SK-N-SH (cell line): ENCODE results near the gene CHD5. TPM values are rescaled to one million over a fixed set of nuclear protein-coding genes. Genes with fewer than 3 reads are reported as not detected.

Experiments used
- CTCF ChIA-PET: fragments of 300-600, 350-600 bp; formaldehyde crosslinking; extraction: SDS; loops from one replicate; lab custom pipeline; 2021; lab: Yijun Ruan, JAX
- POLR2A ChIA-PET: fragments of 350-600 bp; sonication (Branson Sonifier 250); formaldehyde crosslinking; extraction: SDS; loops from one replicate; lab custom pipeline; 2020; ENCODE audit warnings: antibody characterized with exemption, inconsistent platforms; lab: Yijun Ruan, JAX
- DNase-seq: peaks from one replicate; pipeline ENCODE4 v3.0.0; 2012
- H2AFZ ChIP-seq: fragments of 200-600 bp; sonication (generic); 2 replicates; pipeline ENCODE4 v1.8.1; 2016; ENCODE audit warnings: antibody characterized with exemption, mild to moderate bottlenecking, low read depth
- H3F3A ChIP-seq: fragments of 200-600 bp; sonication (generic); replicated peaks from 2 replicates; pipeline ENCODE3; 2016; ENCODE audit warnings: antibody characterized with exemption, mild to moderate bottlenecking; ENCODE audit not compliant: insufficient read depth
- H3K27ac ChIP-seq, 2 experiments: fragments of 200-500 bp in 1 of 2; fragments of 200-600 bp in 1 of 2; sonication (Bioruptor generic) in 1 of 2; sonication (generic), shearing (Covaris generic) in 1 of 2; 2 replicates each; pipeline versions ENCODE4 v1.5.1 to v1.6.1; 2014 to 2016; ENCODE audit warnings: low read depth in 2 of 2, inconsistent platforms in 1 of 2, low read length in 1 of 2, mild to moderate bottlenecking in 1 of 2, mixed read lengths in 1 of 2
- H3K27me3 ChIP-seq: fragments of 200-600 bp; sonication (generic), shearing (Covaris generic); 2 replicates; pipeline ENCODE4 v1.6.1; 2016; ENCODE audit warnings: mixed run types; ENCODE audit not compliant: insufficient read depth
- H3K36me3 ChIP-seq, 2 experiments: fragments of 200-500 bp in 1 of 2; fragments of 200-600 bp in 1 of 2; sonication (Bioruptor generic) in 1 of 2; sonication (generic) in 1 of 2; replicated peaks in 1 of 2; 2 replicates each; pipeline versions ENCODE3 to v1.5.1; 2014 to 2016; ENCODE audit warnings: low read length in 1 of 2, mild to moderate bottlenecking in 1 of 2; ENCODE audit not compliant: insufficient read depth in 2 of 2, control insufficient read depth in 1 of 2
- H3K4me1 ChIP-seq, 2 experiments: fragments of 200-500 bp in 1 of 2; fragments of 200-600 bp in 1 of 2; sonication (Bioruptor generic) in 1 of 2; sonication (generic), shearing (Covaris generic) in 1 of 2; 2 replicates each; pipeline versions ENCODE4 v1.5.1 to v1.6.1; 2014 to 2016; ENCODE audit warnings: low read depth in 1 of 2, low read length in 1 of 2, mixed run types in 1 of 2; ENCODE audit not compliant: insufficient read depth in 2 of 2, control insufficient read depth in 1 of 2
- H3K4me2 ChIP-seq: fragments of 200-600 bp; sonication (generic), shearing (Covaris generic); 2 replicates; pipeline ENCODE4 v1.6.1; 2017; ENCODE audit warnings: mixed run types
- H3K4me3 ChIP-seq, 2 experiments: fragments of 200-500 bp in 1 of 2; fragments of 200-600 bp in 1 of 2; sonication (Bioruptor generic) in 1 of 2; sonication (generic), shearing (Covaris generic) in 1 of 2; 2 replicates each; pipeline versions ENCODE4 v1.5.1 to v1.8.1; 2014 to 2016; ENCODE audit warnings: low read depth in 2 of 2, inconsistent platforms in 1 of 2, low read length in 1 of 2, mild to moderate bottlenecking in 1 of 2, mixed read lengths in 1 of 2, moderate library complexity in 1 of 2
- H3K79me2 ChIP-seq: fragments of 200-600 bp; sonication (generic); 2 replicates; pipeline ENCODE4 v1.8.1; 2017; ENCODE audit warnings: mild to moderate bottlenecking; ENCODE audit not compliant: insufficient read depth
- H3K9ac ChIP-seq: fragments of 200-600 bp; sonication (generic); 2 replicates; pipeline ENCODE4 v1.6.1; 2017; ENCODE audit warnings: mixed run types
- H3K9me2 ChIP-seq: fragments of 200-600 bp; sonication (generic); 2 replicates; pipeline ENCODE4 v1.6.1; 2017; ENCODE audit warnings: mixed run types
- H3K9me3 ChIP-seq: fragments of 200-600 bp; sonication (generic); 2 replicates; pipeline ENCODE4 v1.6.1; 2017; ENCODE audit warnings: mixed run types, mild to moderate bottlenecking, moderate library complexity
- H4K20me1 ChIP-seq: fragments of 200-600 bp; sonication (generic); 2 replicates; pipeline ENCODE4 v1.6.1; 2017; ENCODE audit warnings: mild to moderate bottlenecking, mixed run types; ENCODE audit not compliant: insufficient read depth
- CHD2 ChIP-seq: fragments of 150-350 bp; IDR thresholded peaks from 2 replicates; pipeline ENCODE4 v1.6.1; 2018; ENCODE audit warnings: low read length; ENCODE audit not compliant: partially characterized antibody
- ELF1 ChIP-seq: IDR thresholded peaks from 2 replicates; pipeline ENCODE4 v1.4.0; 2012
- EP300 ChIP-seq, 2 experiments: IDR thresholded peaks; 2 replicates each; pipeline versions ENCODE4 v1.4.0 to v1.6.1; 2012; ENCODE audit warnings: borderline replicate concordance in 1 of 2, low read depth in 1 of 2, low read length in 1 of 2
- FOXJ3 ChIP-seq: sonication (generic); formaldehyde crosslinking; IDR thresholded peaks from 2 replicates; pipeline ENCODE4 v1.5.1; 2020; ENCODE audit warnings: mild to moderate bottlenecking, missing genetic modification reagents
- FOXM1 ChIP-seq: IDR thresholded peaks from 2 replicates; pipeline ENCODE4 v1.4.0; 2012; ENCODE audit warnings: low read depth, mild to moderate bottlenecking
- GATA2 ChIP-seq: sonication (generic); formaldehyde crosslinking; IDR thresholded peaks from 2 replicates; pipeline ENCODE4 v1.5.0; 2020; ENCODE audit warnings: mild to moderate bottlenecking, missing genetic modification reagents
- IRF3 ChIP-seq: fragments of 150-350 bp; IDR thresholded peaks from 2 replicates; pipeline ENCODE4 v1.6.1; 2016; ENCODE audit warnings: mild to moderate bottlenecking, low read depth, low read length
- JUND ChIP-seq: IDR thresholded peaks from 2 replicates; pipeline ENCODE4 v1.4.0; 2012
- MEF2A ChIP-seq: IDR thresholded peaks from 2 replicates; pipeline ENCODE4 v1.4.0; 2012; ENCODE audit warnings: low read depth, borderline replicate concordance
- MXI1 ChIP-seq: IDR thresholded peaks from 2 replicates; pipeline ENCODE4 v1.6.1; 2012; ENCODE audit warnings: mild to moderate bottlenecking, low read depth, low read length, improper control_type of control experiment
- NFIC ChIP-seq: IDR thresholded peaks from 2 replicates; pipeline ENCODE4 v1.4.0; 2012; ENCODE audit warnings: borderline replicate concordance
- RAD21 ChIP-seq: IDR thresholded peaks from 2 replicates; pipeline ENCODE4 v1.6.1; 2012; ENCODE audit warnings: mild to moderate bottlenecking, low read length
- SIN3A ChIP-seq: IDR thresholded peaks from 2 replicates; pipeline ENCODE4 v1.6.1; 2012; ENCODE audit warnings: low read depth, mild to moderate bottlenecking, low read length, moderate library complexity, borderline replicate concordance
- USF1 ChIP-seq: IDR thresholded peaks from 2 replicates; pipeline ENCODE4 v1.4.0; 2012; ENCODE audit warnings: low read depth, borderline replicate concordance
- YY1 ChIP-seq: IDR thresholded peaks from 2 replicates; pipeline ENCODE4 v1.4.0; 2012; ENCODE audit warnings: low read depth, mild to moderate bottlenecking
- ZBTB33 ChIP-seq: IDR thresholded peaks from 2 replicates; pipeline ENCODE4 v1.4.0; 2012; ENCODE audit warnings: low read depth, borderline replicate concordance
- WGBS: methylation state at CpG from one replicate; pipeline ENCODE4 v1.1.6; 2017; ENCODE audit warnings: low lambda C conversion rate; 5-methylcytosine and 5-hydroxymethylcytosine counted together
- polyA plus RNA-seq, 3 experiments: library from polyadenylated mRNA; depleted of rRNA; stranded (reverse); fragments of >200 nt; gene quantifications; 2 replicates each; pipeline ENCODE4 v1.2.3, GENCODE V29; 2012
- TF ChIP-seq, protein P1 (sequence below): IDR thresholded peaks from 2 replicates; pipeline ENCODE4 v1.4.0; 2012; ENCODE audit warnings: low read depth

The CHD5 gene
- polyA plus RNA-seq, 1 of the 3 experiments (the other 2 are of a cell fraction) = 0.26 TPM

- H4K20me1 ChIP-seq = peaks cover 47% of the 10 kb centered on the region
- H3K4me3 ChIP-seq = peak overlapping the region; percentile 84 to 87
- no peak for DNase-seq
- TF ChIP-seq EP300 (IDR thresholded peaks at IDR 0.05; ENCODE audit: borderline replicate concordance in 1 of 2, low read depth in 1 of 2, low read length in 1 of 2) (no peak), MEF2A (no peak), MXI1 (no peak), ZBTB33 (no peak), FOXM1 (no peak), SIN3A (no peak), GATA2 (CRISPR knock-in tag) (no peak), RAD21 (no peak), IRF3 (no peak), YY1 (no peak), CHD2 (no peak), ELF1 (no peak), USF1 (no peak), JUND (no peak), NFIC (no peak), FOXJ3 (CRISPR knock-in tag) (no peak)
- TF ChIP-seq, protein P1, sequence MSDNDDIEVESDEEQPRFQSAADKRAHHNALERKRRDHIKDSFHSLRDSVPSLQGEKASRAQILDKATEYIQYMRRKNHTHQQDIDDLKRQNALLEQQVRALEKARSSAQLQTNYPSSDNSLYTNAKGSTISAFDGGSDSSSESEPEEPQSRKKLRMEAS = no peak
- peak overlapping the region; percentile 98 for H3K9ac ChIP-seq
- peaks cover 19 to 43% of the 10 kb centered on the region in 2 experiments for H3K36me3 ChIP-seq
- H3K27ac ChIP-seq = peak overlapping the region in 1 of 2 experiments; percentile 74; a peak in 1 of 4 replicates
- no peaks in the 10 kb centered on the region for H3K9me2 ChIP-seq
- peaks cover 8 to 17% of the 10 kb centered on the region in 2 experiments; a peak in 3 of 4 replicates for H3K4me1 ChIP-seq
- peaks cover 70% of the 10 kb centered on the region for H3K79me2 ChIP-seq
- 42% methylated on average over 6 of the region's 6 CpGs for WGBS
- H2AFZ ChIP-seq = no peak overlapping the region
- CTCF ChIA-PET = interaction anchor here (1.3 to 6.8 kb wide), 7 partner anchors 9 to 145 kb away, joined by 3 to 52 read pairs (median 6); no protein-coding TSS in a partner anchor
- H3K4me2 ChIP-seq = peak overlapping the region; percentile 76
- H3K9me3 ChIP-seq = no peaks in the 10 kb centered on the region
- H3F3A ChIP-seq = peaks cover 5% of the 10 kb centered on the region
- no peaks in the 10 kb centered on the region for H3K27me3 ChIP-seq
- POLR2A ChIA-PET = interaction anchor here (1.6 kb wide), 1 partner anchor 11 kb away, joined by 3 read pairs; no protein-coding TSS in a partner anchor
Observed at GRCh38 chr1:6197746-6198427, 17.8 kb upstream of the CHD5 start.
